Cardiac muscle cell (in vitro differentiated cells and primary cell): Measurements from ENCODE around the gene TTC1. TPM values are rescaled to one million over a fixed set of nuclear protein-coding genes. Genes with fewer than 3 reads are reported as not detected.

Source experiments
- DNase-seq, 2 donors: peaks; one replicate each; pipeline versions ENCODE4 v3.0.0 to v3.0.0-alpha.2; 2010 to 2017; ENCODE audit warnings: low read depth in 1 of 2, low spot score in 1 of 2
- H3K27ac ChIP-seq: fragments of 200-600 bp; sonication (generic); 2 replicates; pipeline ENCODE4 v1.5.1; 2016
- H3K27me3 ChIP-seq: fragments of 200-600 bp; sonication (generic); 2 replicates; pipeline ENCODE4 v1.6.0; 2016; ENCODE audit warnings: control low read depth
- H3K36me3 ChIP-seq: fragments of 200-600 bp; sonication (generic); 2 replicates; pipeline ENCODE4 v1.5.1; 2016; ENCODE audit warnings: control low read depth
- H3K4me1 ChIP-seq: fragments of 200-600 bp; sonication (generic); 2 replicates; pipeline ENCODE4 v1.8.1; 2017; ENCODE audit warnings: low read depth, mild to moderate bottlenecking, mixed run types
- H3K4me3 ChIP-seq: fragments of 200-600 bp; sonication (generic); 2 replicates; pipeline ENCODE4 v1.5.1; 2016; ENCODE audit warnings: mild to moderate bottlenecking
- H3K9me3 ChIP-seq: fragments of 200-600 bp; sonication (generic); 2 replicates; pipeline ENCODE4 v1.5.1; 2017; ENCODE audit warnings: low read depth, mild to moderate bottlenecking, control low read depth
- polyA plus RNA-seq: library from polyadenylated mRNA; unstranded; fragments of >200 nt; fragmentation: Nextera tagmentation; extraction: Ambion mirVana; gene quantifications from 2 replicates; pipeline ENCODE4 v1.2.1, GENCODE V29; 2016
- total RNA-seq: library from RNA; depleted of rRNA; stranded (reverse); fragments of >200 nt; gene quantifications from 2 replicates; pipeline ENCODE4 v1.2.3, GENCODE V29; 2016
- TF ChIP-seq, protein P1 (sequence below): IDR thresholded peaks from 2 replicates; pipeline ENCODE4 v1.5.1; 2012; ENCODE audit warnings: low read depth, mild to moderate bottlenecking, low read length

The TTC1 gene
- total and polyA plus RNA-seq, 2 experiments from 2014 or later: 28.1 to 54.6 TPM

DNA sequence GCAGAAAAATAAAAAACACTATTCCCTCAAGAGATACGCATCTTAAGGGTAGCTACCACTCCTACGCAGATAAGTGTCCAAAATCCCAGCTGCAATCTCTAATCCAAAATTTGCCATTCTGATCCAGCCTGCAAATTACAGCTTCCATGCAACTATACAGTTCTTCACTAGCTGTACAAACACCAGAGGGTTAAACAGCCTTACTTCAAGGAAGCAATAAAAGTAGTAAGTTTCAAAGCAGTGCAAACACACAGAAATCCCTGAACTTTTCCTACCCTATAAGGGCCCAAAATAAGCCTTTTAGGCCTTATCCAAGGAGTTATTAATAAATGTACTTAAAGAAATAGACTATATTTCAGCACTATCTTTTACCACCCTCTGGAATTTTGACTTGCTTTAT is 70.8 kb downstream of the TTC1 start:
- H3K27me3 ChIP-seq: no peaks in the 10 kb centered on the region
- no peaks in the 10 kb centered on the region for H3K9me3 ChIP-seq
- DNase-seq: no peak
- no peak overlapping the region for H3K4me3 ChIP-seq
- H3K27ac ChIP-seq: no peak overlapping the region
- no peaks in the 10 kb centered on the region for H3K36me3 ChIP-seq
- peaks cover 31% of the 10 kb centered on the region for H3K4me1 ChIP-seq
- TF ChIP-seq, protein P1, sequence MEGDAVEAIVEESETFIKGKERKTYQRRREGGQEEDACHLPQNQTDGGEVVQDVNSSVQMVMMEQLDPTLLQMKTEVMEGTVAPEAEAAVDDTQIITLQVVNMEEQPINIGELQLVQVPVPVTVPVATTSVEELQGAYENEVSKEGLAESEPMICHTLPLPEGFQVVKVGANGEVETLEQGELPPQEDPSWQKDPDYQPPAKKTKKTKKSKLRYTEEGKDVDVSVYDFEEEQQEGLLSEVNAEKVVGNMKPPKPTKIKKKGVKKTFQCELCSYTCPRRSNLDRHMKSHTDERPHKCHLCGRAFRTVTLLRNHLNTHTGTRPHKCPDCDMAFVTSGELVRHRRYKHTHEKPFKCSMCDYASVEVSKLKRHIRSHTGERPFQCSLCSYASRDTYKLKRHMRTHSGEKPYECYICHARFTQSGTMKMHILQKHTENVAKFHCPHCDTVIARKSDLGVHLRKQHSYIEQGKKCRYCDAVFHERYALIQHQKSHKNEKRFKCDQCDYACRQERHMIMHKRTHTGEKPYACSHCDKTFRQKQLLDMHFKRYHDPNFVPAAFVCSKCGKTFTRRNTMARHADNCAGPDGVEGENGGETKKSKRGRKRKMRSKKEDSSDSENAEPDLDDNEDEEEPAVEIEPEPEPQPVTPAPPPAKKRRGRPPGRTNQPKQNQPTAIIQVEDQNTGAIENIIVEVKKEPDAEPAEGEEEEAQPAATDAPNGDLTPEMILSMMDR: no peak

DNA sequence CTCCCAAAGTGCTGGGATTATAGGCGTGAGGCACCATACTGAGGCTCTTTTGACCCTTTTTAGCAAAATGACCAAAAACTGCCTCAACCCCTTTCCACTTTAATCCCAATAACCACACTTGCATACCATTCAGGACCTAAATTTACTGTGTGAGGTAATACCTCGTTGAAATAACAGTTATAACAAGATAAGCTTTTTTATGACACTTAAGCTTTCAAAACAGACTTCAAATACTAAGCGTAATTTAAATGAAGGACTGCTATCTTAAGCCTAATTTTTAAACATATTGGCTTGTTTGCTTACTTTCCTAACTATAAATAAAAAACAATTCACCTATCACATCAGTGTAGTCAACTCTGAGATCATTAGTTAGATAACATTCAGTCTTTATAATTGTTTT is 72.6 kb downstream of the TTC1 start:
- no peak overlapping the region for H3K4me3 ChIP-seq
- peaks cover 16% of the 10 kb centered on the region for H3K4me1 ChIP-seq
- H3K36me3 ChIP-seq: no peaks in the 10 kb centered on the region
- TF ChIP-seq, protein P1: no peak
- no peaks in the 10 kb centered on the region for H3K27me3 ChIP-seq
- peak overlapping the region; percentile 24 for H3K27ac ChIP-seq
- H3K9me3 ChIP-seq: no peaks in the 10 kb centered on the region
- no peak for DNase-seq

DNA sequence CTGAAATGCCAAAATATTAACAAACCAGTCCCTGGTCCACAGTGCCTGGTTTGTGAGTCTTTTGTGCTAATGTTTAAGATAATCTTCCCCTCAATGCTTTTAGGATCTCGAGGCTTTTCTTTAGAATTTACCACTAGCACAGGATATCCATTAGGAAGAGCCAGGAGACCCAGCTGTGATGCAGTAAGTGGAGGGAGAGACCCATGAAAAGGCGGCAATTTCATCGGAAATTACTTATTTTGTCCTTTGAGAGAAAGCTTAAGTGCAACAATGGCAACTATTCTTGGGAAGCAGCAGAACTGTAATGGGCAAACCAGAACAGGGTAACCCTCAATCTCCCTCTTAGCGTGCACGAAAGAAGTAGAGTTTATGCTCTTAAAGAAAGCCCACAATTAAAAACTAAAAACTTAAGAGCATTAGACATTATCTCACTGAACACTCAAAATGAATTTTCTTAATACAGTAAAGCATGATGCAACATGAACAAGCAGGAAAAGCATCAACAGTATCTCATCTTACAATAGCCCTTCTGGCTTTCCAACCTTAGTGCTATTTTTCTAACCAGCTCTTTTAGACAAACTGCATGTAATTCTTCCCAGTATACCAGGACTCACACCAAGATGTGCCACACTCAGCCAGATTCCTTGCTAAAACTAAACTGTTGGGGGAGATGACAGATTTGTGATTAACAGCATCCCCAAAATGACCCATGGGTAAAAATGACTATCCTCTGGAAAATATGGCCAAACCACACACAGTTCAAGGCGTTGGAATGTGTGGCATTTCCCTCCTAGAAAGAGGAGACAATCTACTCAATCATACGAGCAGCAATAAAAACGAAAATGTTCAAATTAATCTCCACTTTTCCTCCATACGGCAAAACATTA is 73.9 kb downstream of the TTC1 start:
- no peak overlapping the region for H3K4me3 ChIP-seq
- H3K9me3 ChIP-seq: no peaks in the 10 kb centered on the region
- no peaks in the 10 kb centered on the region for H3K36me3 ChIP-seq
- H3K27me3 ChIP-seq: no peaks in the 10 kb centered on the region
- DNase-seq: peak in 1 of 2 donors; percentile 77
- H3K4me1 ChIP-seq: peaks cover 16% of the 10 kb centered on the region
- H3K27ac ChIP-seq: no peak overlapping the region
- TF ChIP-seq, protein P1: no peak

DNA sequence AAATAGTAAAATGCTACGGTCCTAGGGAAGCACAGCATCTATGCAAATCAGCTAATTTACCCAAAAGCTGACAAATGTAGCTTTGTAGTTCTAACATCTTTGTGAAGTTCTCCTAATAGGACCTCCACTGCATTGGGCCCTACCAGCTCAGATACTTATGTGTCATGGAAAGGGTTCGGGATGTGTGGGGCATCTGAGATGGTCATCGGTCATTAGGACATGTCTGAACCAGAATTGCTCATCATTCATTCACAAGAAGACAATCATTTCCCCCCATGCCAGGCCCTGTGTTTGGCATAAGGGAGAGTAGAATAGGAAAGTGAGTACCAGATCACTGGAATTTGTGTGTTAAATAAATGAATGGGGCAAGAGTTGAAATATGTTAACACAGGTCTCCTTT is 74.6 kb downstream of the TTC1 start:
- H3K27me3 ChIP-seq: no peaks in the 10 kb centered on the region

DNA sequence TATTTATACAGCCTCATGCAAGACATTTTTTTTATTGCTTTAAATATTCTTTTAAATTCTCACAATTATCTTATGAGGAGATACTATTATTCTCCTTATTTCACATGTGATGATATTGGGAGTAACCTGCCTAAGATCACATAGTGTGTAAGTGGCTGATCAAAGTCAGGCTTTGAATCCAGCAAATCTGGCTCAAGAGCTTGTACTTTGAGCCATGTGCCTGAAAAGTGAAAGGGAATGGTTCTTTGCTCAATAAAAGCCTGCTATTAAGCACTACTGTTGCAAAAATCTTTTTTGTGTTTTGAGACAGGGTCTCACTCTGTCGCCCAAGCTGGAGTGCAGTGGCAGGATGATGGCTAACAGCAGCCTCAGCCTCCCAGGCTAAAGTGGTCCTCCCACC is 75.2 kb downstream of the TTC1 start:
- peaks cover 17% of the 10 kb centered on the region for H3K4me1 ChIP-seq
- no peaks in the 10 kb centered on the region for H3K27me3 ChIP-seq
- no peak overlapping the region for H3K4me3 ChIP-seq
- DNase-seq: no peak
- TF ChIP-seq, protein P1: no peak
- no peaks in the 10 kb centered on the region for H3K9me3 ChIP-seq
- H3K36me3 ChIP-seq: no peaks in the 10 kb centered on the region
- no peak overlapping the region for H3K27ac ChIP-seq

More for the DNA sequence above, 74.6 kb downstream of the TTC1 start:
- Histone ChIP-seq H3K36me3 (no peaks in the 10 kb centered on the region), H3K27ac (no peak overlapping the region), H3K4me3 (no peak overlapping the region), H3K9me3 (no peaks in the 10 kb centered on the region), H3K4me1 (peaks cover 17% of the 10 kb centered on the region)
- TF ChIP-seq, protein P1: no peak
- no peak for DNase-seq
